GM21528 (cell line): ENCODE measurements around the gene HNRNPU.
"Not testable (repeated sequence)": the region's sequence is repeated elsewhere in the genome, so short reads cannot be mapped to it uniquely, and the experiment has no call there.

Experiments used
- ATAC-seq: cut with Tn5 transposase; IDR thresholded peaks from one replicate; pipeline ENCODE4 v1.9.1; 2021; ENCODE audit warnings: mild to moderate bottlenecking, moderate library complexity; ENCODE audit not compliant: unreplicated experiment, low FRiP score

Gene HNRNPU

DNA sequence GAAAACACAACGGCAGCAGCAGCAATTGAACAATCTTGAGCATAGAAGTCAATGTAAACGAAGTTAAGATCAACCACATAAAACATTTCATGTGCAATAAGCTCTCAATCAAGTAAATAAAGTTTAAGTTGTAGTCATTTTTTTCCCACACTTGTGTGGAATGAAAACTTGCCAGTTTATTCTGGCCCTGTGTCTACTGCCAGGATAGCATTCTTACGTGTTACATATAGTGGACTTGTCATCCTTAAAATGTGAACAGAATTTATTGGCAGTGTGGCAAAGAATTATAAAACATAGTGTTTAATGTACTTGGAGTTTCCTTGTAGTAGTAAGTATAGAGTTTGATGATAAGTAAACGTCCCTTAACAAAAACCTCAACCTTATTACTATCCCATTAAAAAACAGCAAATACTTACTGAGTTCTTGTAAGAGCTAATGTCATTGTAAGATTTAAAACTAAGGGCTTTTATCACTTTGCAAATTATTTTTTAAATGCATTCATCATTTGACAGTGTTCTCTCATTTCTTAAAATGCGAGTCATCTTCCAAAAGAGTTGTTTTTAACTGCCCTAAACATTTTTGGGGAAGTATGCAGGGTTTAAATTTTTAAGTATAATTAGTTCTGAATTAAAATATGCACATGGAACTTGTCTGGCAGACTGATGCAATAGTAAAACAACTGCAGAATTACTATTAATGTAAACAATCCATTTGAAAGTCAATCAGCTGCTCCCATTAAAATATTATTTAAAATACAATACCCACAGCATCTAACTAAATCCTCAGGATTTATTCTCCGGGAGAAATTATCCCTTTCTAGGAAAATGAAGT lies 21.0 kb downstream of the HNRNPU start:
- no peak for ATAC-seq

GRCh38 chr1:244841273-244841927 lies 22.9 kb downstream of the HNRNPU start:
- no peak for ATAC-seq

GRCh38 chr1:244840219-244840794 lies 24.0 kb downstream of the HNRNPU start:
- ATAC-seq = no peak

DNA sequence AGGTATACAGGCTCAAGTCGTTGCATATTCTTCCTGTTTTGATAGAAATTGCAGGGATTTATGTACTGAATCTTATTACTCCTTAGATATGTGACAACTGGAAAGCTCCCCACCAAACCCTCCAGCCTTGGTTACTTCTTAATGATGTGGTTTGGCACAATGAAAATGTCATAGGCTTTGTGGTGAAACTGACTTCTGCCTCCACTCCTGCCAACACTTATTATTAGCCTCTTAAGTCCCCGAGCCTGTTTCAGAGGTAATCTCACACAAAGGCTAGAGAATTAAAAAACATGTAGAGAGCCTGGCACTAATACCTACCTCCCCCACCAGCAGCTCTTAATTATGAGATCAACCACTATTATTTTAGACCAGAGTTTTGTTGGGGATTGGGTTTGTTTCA lies 24.7 kb downstream of the HNRNPU start:
- no peak for ATAC-seq

DNA sequence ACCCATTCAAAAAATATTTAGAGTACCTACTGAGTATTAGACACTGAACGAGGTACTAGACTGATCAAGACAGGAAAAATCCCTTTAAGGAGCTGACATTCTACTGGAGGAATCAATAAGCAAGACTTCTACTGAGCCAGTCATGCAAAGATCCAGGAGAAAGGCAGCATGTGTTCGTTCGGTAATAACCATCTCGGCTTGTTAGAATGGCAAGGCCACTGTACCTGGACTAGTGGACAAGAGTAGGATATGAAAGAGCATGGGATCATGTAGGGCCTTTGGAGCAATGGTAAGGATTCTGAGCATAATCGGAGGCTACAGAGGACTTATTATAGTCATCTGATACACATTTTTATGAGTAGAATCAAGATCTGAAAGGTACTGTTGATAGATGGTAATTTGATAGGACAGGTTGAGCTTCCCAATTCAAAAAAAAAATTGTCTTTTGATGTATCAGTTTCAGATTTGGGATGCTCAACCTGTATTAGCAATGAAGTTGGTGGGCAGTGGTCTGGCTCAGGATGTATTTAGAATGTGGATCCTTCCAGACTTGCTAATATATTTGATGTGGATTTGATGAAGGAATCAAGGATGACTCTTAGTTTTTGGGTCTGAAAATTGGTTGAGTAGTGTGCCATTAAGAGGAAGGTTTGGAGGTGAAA lies 26.6 kb downstream of the HNRNPU start:
- ATAC-seq = no peak

- no peak for ATAC-seq
These were observed 27.8 kb downstream of the HNRNPU start for GRCh38 chr1:244836584-244836983.

GRCh38 chr1:244836135-244836521 lies 28.2 kb downstream of the HNRNPU start:
- ATAC-seq = no peak

DNA sequence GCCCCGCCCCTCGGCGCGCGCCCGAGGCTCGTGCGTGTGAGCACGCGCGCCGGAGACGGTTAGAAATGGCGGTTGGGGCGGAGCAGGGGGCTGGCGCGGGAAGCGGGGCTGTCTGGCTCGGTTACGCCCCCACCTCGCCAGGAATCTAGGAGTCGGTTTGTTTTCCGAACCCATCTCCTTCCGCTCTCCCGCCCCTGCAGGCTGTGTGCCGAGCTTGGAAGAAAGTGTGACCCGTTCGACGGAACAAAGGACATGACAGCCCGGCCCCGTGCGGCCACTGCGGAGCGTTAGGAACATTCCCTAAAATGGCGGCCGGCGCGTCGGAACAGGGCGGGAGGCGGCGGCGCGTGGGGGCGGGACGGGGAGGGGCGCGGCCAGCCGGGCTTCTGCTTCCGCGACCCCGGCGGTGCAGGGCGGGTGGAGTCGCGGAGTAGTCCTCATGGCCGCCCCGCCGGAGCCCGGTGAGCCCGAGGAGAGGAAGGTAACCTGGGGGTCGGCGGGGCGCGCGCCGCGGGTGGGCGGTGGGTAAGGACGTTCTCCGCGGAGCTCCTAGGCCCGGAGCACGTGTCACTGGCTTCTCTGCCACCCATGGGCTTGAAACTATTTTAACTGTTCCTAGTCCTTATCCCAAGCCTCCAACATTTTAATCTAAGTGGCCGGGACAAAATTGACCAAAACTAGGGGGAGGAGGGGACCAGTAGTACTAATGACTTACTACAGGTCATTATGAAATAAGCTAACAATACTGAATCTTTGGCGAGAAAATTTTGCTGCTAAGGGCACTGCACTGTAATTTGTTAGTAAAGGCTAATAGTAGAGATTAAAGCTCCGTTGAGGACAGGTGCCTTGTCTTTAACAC lies 28.8 kb downstream of the HNRNPU start, which contains the start of gene COX20:
Gene COX20 (plus strand): TSS at position 383 of the 859 bp plus-strand sequence. CDS start 57 bp downstream, at position 440.
- peak; percentile 70 for ATAC-seq

DNA sequence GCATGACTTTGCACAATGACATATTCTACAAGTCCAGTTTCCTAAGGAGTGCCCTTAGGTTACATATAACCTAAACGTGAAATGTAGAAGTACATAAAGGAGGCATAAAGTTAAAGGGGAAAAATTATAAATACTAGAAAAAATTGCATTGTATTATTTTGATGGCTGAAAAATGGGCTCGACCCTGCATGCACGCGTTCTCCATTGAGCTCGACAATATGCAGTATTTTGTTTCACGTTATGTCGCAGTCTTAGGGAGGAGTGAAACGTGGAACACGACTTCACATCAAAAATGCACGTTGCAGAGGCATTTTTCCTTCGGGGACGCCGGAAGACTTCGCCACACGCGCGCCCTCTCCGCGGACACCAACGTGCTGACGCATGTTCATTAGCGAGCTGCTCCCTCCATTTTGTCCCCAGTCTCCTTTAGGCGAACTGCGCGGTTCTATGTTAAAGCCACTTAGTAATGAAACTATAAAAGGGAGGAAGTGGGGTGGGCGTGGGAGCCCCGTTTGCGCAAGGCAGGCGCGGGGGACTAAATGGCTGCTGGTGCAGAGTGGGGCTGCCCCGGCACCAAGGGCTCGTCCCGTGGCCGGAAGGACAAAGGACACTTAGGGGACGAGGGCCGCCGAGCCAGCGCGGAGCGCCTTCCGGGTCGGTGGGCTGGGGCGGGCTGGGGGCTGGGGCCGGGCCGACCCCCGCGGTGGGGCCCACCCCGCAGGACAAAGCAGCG lies 29.6 kb downstream of the HNRNPU start:
- ATAC-seq = peak; percentile 77

GRCh38 chr1:244833734-244834542 lies 30.4 kb downstream of the HNRNPU start:
- peak; percentile 23 for ATAC-seq

DNA sequence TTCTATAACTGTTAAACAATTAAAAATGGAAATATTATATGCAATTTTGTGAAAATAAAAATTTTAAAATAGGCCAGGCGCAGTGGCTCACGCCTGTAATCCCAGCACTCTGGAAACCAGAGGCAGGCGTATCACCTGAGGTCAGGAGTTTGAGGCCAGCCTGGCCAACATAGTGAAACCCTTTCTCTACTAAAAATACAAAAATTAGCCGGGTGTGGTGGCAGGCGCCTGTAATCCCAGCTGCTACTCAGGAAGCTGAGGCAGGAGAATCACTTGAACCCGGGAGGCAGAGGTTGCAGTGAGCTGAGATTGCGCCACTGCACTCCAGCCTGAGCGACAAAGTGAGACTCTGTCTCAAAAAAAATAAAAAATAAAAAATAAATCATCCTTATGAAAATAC lies 31.1 kb downstream of the HNRNPU start:
- not testable (repeated sequence) for ATAC-seq

- ATAC-seq = no peak
These were observed 33.7 kb downstream of the HNRNPU start for GRCh38 chr1:244830639-244831038.

GRCh38 chr1:244826712-244827111 lies 37.6 kb downstream of the HNRNPU start:
- ATAC-seq = no peak

DNA sequence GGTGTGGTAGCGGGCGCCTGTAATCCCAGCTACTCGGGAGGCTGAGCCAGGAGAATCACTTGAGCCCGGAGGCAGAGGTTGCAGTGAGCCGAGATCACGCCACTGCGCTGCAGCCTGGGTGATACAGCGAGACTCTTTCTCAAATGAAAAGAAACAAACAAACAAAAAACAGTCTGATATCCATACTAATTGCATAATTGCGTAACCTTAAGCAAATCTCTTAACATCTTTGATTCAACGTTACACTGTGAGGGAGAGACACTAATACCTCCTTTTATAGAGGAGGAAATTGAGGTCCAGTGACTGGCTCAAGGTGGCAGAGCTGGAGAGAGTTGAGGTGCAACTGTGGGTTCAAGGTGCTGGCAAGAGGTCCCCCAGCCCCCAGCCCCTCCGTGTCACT lies 41.5 kb downstream of the HNRNPU start:
- no peak for ATAC-seq

- ATAC-seq = no peak
These were observed 43.2 kb downstream of the HNRNPU start for GRCh38 chr1:244821134-244821533.

DNA sequence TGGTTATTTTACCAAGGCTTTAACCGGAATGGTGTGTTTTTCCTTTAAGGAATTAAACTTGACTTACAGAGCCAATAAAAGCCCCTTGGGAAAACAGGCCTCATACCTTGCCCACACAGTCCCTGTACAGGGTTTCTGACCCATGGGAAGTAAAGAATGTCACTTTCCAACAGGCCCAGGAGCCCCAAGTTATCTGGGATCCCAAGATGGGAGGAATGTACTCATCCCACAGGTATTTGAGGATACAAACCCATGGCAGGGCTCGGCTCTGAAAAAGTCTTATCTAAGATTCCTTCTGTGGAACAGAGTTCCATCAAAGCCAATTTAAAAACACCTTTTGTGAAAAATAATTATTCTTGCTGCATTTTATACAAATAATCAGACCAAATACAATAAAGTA lies 44.2 kb downstream of the HNRNPU start:
- ATAC-seq = no peak

DNA sequence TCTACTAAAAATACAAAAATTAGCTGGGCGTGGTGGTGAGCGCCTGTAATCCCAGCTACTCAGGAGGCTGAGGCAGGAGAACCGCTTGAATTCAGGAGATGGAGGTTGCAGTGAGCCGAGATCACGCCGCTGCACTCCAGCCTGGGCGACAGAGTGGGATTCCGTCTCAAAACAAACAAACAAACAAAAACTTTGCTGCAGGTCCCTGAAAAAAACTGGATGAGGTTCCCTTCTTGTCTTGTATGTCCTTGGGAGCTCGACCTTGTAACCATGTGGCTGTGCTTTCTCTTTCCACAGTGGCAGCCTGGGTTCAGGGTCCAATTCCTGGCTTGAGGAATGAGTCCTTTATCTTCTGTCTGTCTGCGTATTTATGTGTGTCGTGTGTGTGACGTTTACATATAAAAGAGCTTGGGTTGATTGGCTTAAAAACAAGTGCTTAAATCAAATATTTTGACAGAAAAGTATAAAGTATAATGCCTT lies 46.9 kb downstream of the HNRNPU start:
- no peak for ATAC-seq

GRCh38 chr1:244815600-244816099 lies 48.7 kb downstream of the HNRNPU start:
- ATAC-seq = no peak
